GM21515 (cell line): ENCODE results near the gene LGR5.
A peak's percentile ranks its signal among the peaks of the same experiment; 100 is the strongest.

Experiments
- ATAC-seq: cut with Tn5 transposase; IDR thresholded peaks from one replicate; pipeline ENCODE4 v1.9.1; 2021; ENCODE audit not compliant: unreplicated experiment

LGR5 gene

GRCh38 chr12:71439613-71440344 is at the start of gene LGR5:
Gene LGR5, plus strand, starts transcription at chr12:71439798. Its CDS starts 283 bp downstream, at chr12:71440081.
- ATAC-seq, result no peak

DNA sequence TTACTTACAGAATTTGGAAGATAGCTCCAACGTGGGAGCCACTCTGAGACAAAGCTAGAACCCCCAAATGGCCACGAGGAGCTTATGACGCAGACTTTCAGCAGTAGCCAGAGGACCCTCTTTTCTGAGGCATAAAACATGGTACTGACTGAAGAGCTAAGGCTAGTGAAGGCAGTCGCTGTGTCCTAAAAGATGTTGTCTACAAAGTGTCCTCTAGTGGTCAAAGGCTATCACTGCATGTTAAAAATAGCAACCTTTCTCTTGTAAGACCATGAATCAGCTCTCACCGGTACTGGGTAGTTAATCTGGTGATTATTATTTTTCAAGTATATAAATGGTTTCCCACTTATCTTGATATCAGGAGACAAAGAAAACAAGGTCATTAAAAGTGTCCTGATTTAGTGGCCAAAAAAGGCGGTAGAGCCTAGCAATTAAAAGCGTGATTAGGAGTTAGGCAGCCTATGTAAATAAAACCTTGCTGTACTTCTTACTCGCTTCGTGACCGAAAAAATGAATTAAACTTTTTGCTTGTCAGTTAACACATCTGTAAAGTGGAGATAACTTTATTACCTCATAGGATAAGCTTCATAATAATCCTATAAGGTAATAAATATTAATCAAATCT is 47.0 kb upstream of the LGR5 start:
- peak; percentile 96 for ATAC-seq

DNA sequence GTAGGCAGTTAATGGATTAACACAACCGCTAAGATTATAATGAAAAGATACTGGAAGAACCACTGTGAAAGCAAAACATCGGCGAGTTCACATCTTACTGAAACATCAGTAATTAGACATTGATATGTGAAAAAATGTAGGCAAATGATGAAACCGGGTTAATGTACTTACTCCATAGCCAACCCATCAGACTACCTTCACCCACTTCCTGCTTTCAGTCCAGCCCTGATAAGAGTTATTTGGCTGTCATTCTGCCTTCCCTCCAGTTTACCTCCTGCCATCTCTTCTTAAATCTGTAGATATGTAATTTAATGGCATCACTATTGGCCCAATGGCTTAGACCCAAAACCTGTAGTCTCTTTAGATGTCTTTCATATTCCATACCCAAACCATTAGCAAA is 46.0 kb upstream of the LGR5 start:
- ATAC-seq, result no peak

DNA sequence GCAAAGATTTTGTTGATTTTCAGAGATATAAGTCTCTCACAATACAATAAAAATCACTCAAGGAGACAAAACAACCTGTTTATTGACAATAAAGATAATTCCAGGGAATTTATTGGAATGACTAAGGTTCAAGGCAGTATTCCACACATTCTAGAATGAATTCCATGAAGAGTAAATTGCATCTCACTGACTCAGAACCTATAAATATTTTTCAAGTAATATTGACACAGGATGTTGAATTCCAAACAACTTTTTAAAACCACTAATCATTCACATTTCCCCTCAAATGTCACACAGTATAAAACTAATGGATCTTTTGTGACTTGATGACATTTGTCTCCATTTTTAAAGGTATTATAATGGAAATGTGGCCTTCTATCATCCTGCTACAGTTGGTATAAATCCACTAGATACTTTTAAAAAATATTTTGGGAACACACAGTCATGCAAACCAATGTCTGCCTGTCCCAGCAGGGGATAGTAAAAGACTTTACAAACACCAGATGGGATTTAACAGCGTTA is 42.1 kb upstream of the LGR5 start:
- ATAC-seq, result no peak

- no peak for ATAC-seq
Measured at GRCh38 chr12:71399197-71399596, 40.4 kb upstream of the LGR5 start.

DNA sequence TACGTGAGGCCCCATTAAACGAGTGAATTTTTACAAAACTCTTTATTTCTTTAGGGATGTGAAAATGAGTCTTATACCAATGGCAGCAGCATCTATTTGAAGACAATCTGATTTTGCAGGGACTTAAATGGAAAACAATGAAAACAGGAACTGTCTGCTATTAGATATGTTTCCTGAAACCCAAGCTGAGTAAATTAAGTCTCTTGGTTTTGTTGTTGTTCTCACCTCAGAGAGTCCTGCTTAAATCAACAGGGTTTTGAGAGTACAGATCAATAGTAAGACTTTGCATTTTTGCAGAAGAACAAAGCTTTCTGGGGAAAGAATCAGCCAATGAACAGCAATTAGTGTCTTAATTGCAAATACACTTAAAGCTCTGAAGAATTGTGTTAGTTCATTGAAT is 39.1 kb upstream of the LGR5 start:
- ATAC-seq, result no peak

GRCh38 chr12:71405884-71406283 is 33.7 kb upstream of the LGR5 start:
- no peak for ATAC-seq

DNA sequence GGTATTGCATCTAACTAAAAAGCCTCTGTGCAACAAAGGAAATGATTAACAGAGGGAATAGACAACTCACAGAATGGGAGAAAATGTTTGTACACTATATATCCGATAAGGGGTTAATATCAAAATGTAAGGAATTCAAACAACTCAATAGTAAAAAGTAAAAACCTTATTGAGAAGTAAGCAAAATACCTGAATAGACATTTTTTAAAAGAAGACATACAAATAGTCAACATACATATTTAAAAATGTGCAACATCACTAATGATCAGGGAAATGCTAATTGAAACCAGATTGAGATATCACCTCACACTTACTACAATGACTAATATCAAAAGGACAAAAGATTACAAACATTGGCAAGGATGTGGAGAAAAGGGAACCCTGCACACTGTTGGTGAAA is 31.9 kb upstream of the LGR5 start:
- no peak for ATAC-seq

GRCh38 chr12:71410844-71411243 is 28.8 kb upstream of the LGR5 start:
- no peak for ATAC-seq

GRCh38 chr12:71411635-71412034 is 28.0 kb upstream of the LGR5 start:
- ATAC-seq, result no peak

DNA sequence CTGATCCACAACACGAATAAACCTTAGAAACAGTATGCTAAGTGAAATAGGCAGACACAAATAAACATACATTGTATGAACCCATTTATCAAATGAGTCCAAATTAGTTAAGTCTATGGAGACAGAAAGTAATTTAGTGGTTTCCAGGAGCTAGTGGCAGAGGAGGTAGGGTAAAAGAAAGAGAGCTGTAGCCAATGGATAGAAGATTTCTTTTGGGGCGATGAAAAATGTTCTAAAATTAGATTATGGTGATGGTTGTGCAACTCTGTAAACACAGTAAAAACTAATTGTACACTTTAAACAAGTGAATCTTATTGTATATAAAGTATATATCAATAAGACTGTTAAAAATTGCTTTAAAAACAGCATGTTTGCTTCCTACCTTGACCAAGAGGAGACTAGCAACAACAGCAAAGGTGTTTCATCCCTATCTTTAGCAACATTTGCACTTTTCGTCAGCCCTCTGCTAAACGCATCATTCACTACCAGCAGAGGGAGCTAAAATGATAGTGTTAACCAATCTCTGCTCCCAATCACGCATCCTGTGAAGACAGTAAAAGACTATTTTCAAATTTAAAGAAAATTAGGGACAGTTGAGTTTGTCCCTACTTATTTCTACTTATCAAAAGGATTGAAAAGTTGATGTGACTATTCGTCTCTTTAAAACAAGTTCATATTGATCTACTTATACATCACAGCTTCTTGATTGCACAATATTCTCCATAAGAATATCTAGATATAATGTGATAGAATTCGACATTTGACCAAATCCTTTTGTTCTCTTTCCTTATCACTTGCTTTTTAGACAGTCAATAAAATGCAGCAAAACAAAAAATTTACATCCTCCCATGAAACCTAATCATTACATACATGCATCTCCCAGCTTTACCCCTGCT is 24.0 kb upstream of the LGR5 start:
- peak; percentile 75 for ATAC-seq

- ATAC-seq, result no peak
Measured at GRCh38 chr12:71417181-71417580, 22.4 kb upstream of the LGR5 start.

- ATAC-seq, result no peak
Measured at GRCh38 chr12:71420775-71421406, 18.7 kb upstream of the LGR5 start.

- no peak for ATAC-seq
Measured at GRCh38 chr12:71425568-71426299, 13.9 kb upstream of the LGR5 start.

GRCh38 chr12:71426300-71427047 is 13.1 kb upstream of the LGR5 start:
- ATAC-seq, result no peak

DNA sequence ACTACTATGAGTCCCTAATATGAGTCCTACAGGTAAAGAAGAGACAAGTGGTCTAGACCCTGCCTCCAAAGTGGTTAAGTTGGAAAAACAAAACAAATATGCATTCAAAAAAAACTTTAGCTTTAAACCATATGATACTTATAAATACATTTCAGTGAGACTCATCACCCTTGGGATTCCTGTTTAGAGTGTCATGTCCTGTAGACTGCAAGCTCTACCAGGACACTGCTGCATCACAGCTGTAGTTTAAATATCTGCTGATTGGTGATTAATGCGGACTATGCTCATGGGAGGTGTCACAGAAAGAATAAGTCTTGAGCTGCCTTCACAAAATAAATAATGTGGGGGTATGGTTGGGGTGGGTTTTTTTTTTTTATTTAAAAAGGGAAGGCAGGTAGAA is 8.8 kb upstream of the LGR5 start:
- no peak for ATAC-seq

DNA sequence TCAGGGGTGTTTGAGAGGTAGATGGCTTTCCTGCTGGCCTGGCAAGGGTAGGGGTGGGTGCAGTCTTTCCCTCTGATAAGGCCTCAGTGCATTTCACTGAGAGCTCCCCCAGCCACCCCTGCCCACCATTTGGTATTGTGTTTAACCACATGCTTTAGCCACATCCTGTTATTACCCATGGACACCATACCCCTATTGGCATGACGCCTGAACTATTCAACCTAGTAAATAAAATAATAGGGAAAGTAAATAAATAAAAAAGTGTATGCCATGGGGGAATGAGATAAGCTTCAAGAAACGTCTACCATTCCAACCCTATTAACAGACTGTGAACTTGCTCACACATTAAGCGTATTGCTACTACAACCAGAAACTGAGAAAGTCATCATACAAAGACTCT is 7.6 kb upstream of the LGR5 start:
- ATAC-seq, result no peak

- ATAC-seq, result no peak
Measured at GRCh38 chr12:71432936-71433335, 6.7 kb upstream of the LGR5 start.

GRCh38 chr12:71436696-71437095 is 2.9 kb upstream of the LGR5 start:
- no peak for ATAC-seq
